Dermis microvascular lymphatic vessel endothelial cell (primary cell): ENCODE data around the gene S100A11. TPM values are rescaled to one million over a fixed set of nuclear protein-coding genes. Genes with fewer than 3 reads are reported as not detected.

Experiments used
- DNase-seq, 2 donors: peaks; one replicate each; pipeline versions ENCODE4 v3.0.0 to v3.0.0-alpha.2; 2010; ENCODE audit warnings: low read depth in 2 of 2
- total RNA-seq: library from RNA; depleted of rRNA; stranded (reverse); fragments of >200 nt; gene quantifications from 2 replicates; pipeline ENCODE4 v1.2.1, GENCODE V29; 2014

Gene S100A11
- total RNA-seq, 1 donor from 2014 or later, result 17.1 TPM

- DNase-seq, result no peak
Observed at GRCh38 chr1:152039461-152039860, 2.7 kb upstream of the S100A11 start.

GRCh38 chr1:152038871-152039270 lies 2.1 kb upstream of the S100A11 start:
- DNase-seq, result no peak

GRCh38 chr1:152035539-152036266 lies 1.1 kb downstream of the S100A11 start:
- DNase-seq, result peak in 1 of 2 donors; percentile 42

- DNase-seq, result peak in 1 of 2 donors; percentile 54
Observed at GRCh38 chr1:152034654-152035538, 1.9 kb downstream of the S100A11 start.

GRCh38 chr1:152034324-152034653 lies 2.5 kb downstream of the S100A11 start:
- no peak for DNase-seq

GRCh38 chr1:152029929-152030211 lies 6.9 kb downstream of the S100A11 start:
- DNase-seq, result no peak

- DNase-seq, result no peak
Observed at GRCh38 chr1:152029144-152029928, 7.5 kb downstream of the S100A11 start.

GRCh38 chr1:152026895-152027294 lies 9.9 kb downstream of the S100A11 start:
- DNase-seq, result no peak

GRCh38 chr1:152024223-152024622 lies 12.6 kb downstream of the S100A11 start:
- DNase-seq, result no peak

GRCh38 chr1:152023221-152023620 lies 13.6 kb downstream of the S100A11 start:
- no peak for DNase-seq

- no peak for DNase-seq
Observed at GRCh38 chr1:152022474-152022873, 14.3 kb downstream of the S100A11 start.

GRCh38 chr1:152021569-152021968 lies 15.2 kb downstream of the S100A11 start:
- DNase-seq, result no peak

GRCh38 chr1:152020849-152021248 lies 16.0 kb downstream of the S100A11 start:
- no peak for DNase-seq

GRCh38 chr1:152018537-152018936 lies 18.3 kb downstream of the S100A11 start:
- DNase-seq, result peak in 1 of 2 donors; percentile 18

GRCh38 chr1:152015766-152016165 lies 21.0 kb downstream of the S100A11 start:
- no peak for DNase-seq

- DNase-seq, result no peak
Observed at GRCh38 chr1:152014943-152015342, 21.9 kb downstream of the S100A11 start.

- DNase-seq, result peak in 1 of 2 donors; percentile 55
Observed at GRCh38 chr1:152013664-152014237, 23.1 kb downstream of the S100A11 start.

GRCh38 chr1:152009691-152010090 lies 27.1 kb downstream of the S100A11 start:
- no peak for DNase-seq

- no peak for DNase-seq
Observed at GRCh38 chr1:152007047-152007446, 29.8 kb downstream of the S100A11 start.

GRCh38 chr1:152005360-152005912 lies 31.4 kb downstream of the S100A11 start:
- no peak for DNase-seq

GRCh38 chr1:152003846-152004442 lies 32.9 kb downstream of the S100A11 start:
- no peak for DNase-seq
